Measurements from ENCODE around the gene MANBA.

Gene MANBA

DNA sequence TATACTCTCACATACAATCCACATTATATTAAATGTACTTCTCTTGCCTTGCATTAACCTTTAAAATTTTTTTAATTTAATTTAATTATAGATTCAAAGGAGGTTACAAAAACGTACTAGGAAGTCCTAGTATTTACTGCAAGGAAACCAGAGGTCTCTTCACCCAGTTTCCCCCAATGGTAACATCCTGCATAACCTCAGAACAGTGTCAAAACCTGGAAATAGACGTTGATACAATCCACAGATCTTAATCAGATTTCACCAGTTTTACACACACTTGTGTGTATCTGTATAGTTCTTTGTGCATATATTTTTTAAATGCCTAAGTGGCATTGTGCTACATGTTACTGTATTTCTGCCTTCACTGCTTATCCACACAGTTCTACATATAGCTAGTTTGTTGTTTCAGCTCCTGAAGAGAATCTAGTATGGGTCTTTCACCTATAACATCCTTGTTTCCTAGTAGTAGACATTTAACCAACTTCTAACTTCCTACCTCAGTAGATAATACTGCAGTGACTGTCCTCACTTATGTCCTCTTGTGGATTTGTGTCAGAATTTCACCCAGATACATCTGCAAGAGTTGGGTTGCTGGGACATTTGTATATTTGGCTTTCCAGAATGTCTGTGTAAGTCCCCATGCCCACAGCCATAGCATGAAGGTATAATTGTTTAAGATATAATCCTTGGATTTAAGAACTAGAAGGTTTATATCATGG lies 156.4 kb downstream of the MANBA start:
- Histone ChIP-seq H3K27ac (ENCODE audit: low read depth, low read length) (no peak overlapping the region), H3K4me1 (ENCODE audit: control insufficient read depth, insufficient read depth, low read length) (no peaks in the 10 kb centered on the region), H3K36me3 (ENCODE audit: control insufficient read depth, insufficient read depth, low read length) (no peaks in the 10 kb centered on the region), H3K9ac (ENCODE audit: low read length) (no peak overlapping the region), H3K27me3 (ENCODE audit: control insufficient read depth, insufficient read depth, low read length) (no peaks in the 10 kb centered on the region), H3K4me3 (ENCODE audit: low read depth, low read length) (no peak overlapping the region), H3K9me3 (ENCODE audit: control insufficient read depth, insufficient read depth, low read depth, low read length) (no peaks in the 10 kb centered on the region)

GRCh38 chr4:102601586-102602227 lies 159.1 kb downstream of the MANBA start:
- no peaks in the 10 kb centered on the region for H3K4me1 ChIP-seq (ENCODE audit: control insufficient read depth, insufficient read depth, low read length)
- H3K9me3 ChIP-seq (ENCODE audit: control insufficient read depth, insufficient read depth, low read depth, low read length): no peaks in the 10 kb centered on the region
- H3K9ac ChIP-seq (ENCODE audit: low read length): no peak overlapping the region
- peaks cover 2% of the 10 kb centered on the region; the same call in 1 of the 2 replicates for H3K36me3 ChIP-seq (ENCODE audit: control insufficient read depth, insufficient read depth, low read length)
- no peak overlapping the region for H3K4me3 ChIP-seq (ENCODE audit: low read depth, low read length)
- no peaks in the 10 kb centered on the region for H3K27me3 ChIP-seq (ENCODE audit: control insufficient read depth, insufficient read depth, low read length)
- H3K27ac ChIP-seq (ENCODE audit: low read depth, low read length): no peak overlapping the region

GRCh38 chr4:102600689-102601088 lies 160.1 kb downstream of the MANBA start:
- Histone ChIP-seq H3K9me3 (ENCODE audit: control insufficient read depth, insufficient read depth, low read depth, low read length) (no peaks in the 10 kb centered on the region), H3K4me1 (ENCODE audit: control insufficient read depth, insufficient read depth, low read length) (no peaks in the 10 kb centered on the region), H3K4me3 (ENCODE audit: low read depth, low read length) (no peak overlapping the region), H3K9ac (ENCODE audit: low read length) (no peak overlapping the region), H3K27me3 (ENCODE audit: control insufficient read depth, insufficient read depth, low read length) (no peaks in the 10 kb centered on the region), H3K27ac (ENCODE audit: low read depth, low read length) (no peak overlapping the region), H3K36me3 (ENCODE audit: control insufficient read depth, insufficient read depth, low read length) (peaks cover 2% of the 10 kb centered on the region; the same call in 1 of the 2 replicates)

DNA sequence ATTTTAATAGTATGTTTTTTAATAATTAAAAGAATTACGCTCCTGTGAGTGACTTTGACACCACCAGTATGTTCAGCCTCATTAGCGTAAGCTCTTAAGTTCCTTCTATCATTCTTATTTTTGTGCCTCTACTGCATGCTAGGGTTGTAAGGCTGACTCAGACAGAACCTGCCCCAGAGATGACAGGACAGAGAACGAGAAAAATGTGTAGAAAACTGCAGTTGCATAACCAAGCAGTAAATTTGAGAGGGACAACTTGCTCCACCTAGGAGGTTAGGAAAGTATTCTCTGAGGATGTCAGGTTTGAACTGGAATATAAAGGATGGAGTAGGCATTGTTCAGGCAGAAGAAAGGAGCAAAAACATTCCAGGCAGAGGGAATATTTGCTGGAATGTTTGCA lies 160.9 kb downstream of the MANBA start:
- Histone ChIP-seq H3K36me3 (ENCODE audit: control insufficient read depth, insufficient read depth, low read length) (peaks cover 2% of the 10 kb centered on the region; the same call in 1 of the 2 replicates), H3K9ac (ENCODE audit: low read length) (no peak overlapping the region), H3K27ac (ENCODE audit: low read depth, low read length) (no peak overlapping the region), H3K27me3 (ENCODE audit: control insufficient read depth, insufficient read depth, low read length) (no peaks in the 10 kb centered on the region), H3K4me1 (ENCODE audit: control insufficient read depth, insufficient read depth, low read length) (no peaks in the 10 kb centered on the region), H3K9me3 (ENCODE audit: control insufficient read depth, insufficient read depth, low read depth, low read length) (no peaks in the 10 kb centered on the region), H3K4me3 (ENCODE audit: low read depth, low read length) (no peak overlapping the region)

GRCh38 chr4:102599455-102599854 lies 161.3 kb downstream of the MANBA start:
- Histone ChIP-seq H3K36me3 (ENCODE audit: control insufficient read depth, insufficient read depth, low read length) (peaks cover 2% of the 10 kb centered on the region; the same call in 1 of the 2 replicates), H3K27ac (ENCODE audit: low read depth, low read length) (no peak overlapping the region), H3K9me3 (ENCODE audit: control insufficient read depth, insufficient read depth, low read depth, low read length) (no peaks in the 10 kb centered on the region)

DNA sequence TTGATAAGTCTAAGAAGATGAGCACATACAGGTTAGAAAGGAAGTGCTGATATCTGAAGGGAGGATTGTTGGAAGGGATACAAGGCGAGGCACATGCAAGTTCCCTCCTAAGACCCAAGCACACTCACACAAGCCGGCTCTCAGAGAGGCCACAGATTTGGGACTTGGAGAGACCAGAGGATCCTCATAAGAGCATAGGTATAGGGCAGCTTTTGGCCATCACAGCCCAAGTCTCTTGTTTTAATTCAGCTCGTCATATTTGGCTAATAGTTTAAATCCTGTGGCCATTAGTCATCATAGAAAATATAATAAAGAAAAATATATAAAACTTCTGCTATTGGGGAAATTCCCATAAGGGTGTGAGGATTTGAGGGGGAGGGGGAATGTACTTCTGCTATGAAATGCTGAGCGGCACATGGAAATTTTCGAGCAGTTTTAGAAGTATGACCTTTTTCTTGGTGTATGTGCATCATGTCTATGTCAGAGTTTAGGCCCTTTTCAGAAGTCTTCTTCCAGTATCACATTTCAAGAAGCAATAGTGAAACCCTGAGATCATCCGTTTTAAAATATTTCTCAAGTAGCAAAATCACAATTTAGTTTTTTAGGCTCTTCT lies 161.9 kb downstream of the MANBA start:
- H3K4me1 ChIP-seq (ENCODE audit: control insufficient read depth, insufficient read depth, low read length): no peaks in the 10 kb centered on the region
- H3K27me3 ChIP-seq (ENCODE audit: control insufficient read depth, insufficient read depth, low read length): no peaks in the 10 kb centered on the region
- no peak overlapping the region for H3K9ac ChIP-seq (ENCODE audit: low read length)
- H3K9me3 ChIP-seq (ENCODE audit: control insufficient read depth, insufficient read depth, low read depth, low read length): no peaks in the 10 kb centered on the region
- H3K4me3 ChIP-seq (ENCODE audit: low read depth, low read length): no peak overlapping the region
- no peak overlapping the region for H3K27ac ChIP-seq (ENCODE audit: low read depth, low read length)
- H3K36me3 ChIP-seq (ENCODE audit: control insufficient read depth, insufficient read depth, low read length): peaks cover 2% of the 10 kb centered on the region; the same call in 1 of the 2 replicates

More at GRCh38 chr4:102599455-102599854, 161.3 kb downstream of the MANBA start:
- no peaks in the 10 kb centered on the region for H3K4me1 ChIP-seq (ENCODE audit: control insufficient read depth, insufficient read depth, low read length)
- no peak overlapping the region for H3K4me3 ChIP-seq (ENCODE audit: low read depth, low read length)
- no peak overlapping the region for H3K9ac ChIP-seq (ENCODE audit: low read length)
- no peaks in the 10 kb centered on the region for H3K27me3 ChIP-seq (ENCODE audit: control insufficient read depth, insufficient read depth, low read length)

DNA sequence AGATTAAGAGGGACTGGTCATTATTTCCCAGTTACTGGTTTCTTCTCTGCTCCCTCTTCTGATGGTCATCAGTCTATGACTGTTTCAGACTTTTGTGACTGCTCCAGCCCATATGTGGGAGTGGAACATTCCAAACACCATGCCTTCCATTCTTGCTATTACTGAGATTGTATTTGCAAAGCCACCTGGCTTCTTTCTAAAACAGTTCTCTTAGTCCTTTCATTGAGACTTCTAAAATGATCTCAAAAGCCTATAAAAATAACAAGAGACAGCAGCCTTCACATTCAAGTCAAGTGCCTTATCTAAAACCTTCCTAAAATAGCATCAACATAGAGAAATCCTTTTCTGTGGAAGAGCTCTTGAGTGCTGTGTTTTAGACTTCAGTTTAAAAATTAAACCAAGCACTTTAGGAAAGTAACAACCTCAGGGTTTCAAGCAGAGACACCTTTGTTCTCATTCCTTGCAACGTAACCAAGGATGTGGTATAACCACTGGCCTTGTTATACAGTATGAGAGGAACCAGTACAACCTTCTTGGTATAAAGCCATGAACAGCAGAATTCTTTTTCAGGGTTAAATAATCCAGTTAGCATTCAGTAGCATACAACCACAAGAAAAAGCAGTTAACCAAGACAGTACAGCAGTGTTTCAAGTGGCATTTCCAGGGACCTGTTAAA lies 162.5 kb downstream of the MANBA start:
- H3K4me1 ChIP-seq (ENCODE audit: control insufficient read depth, insufficient read depth, low read length): no peaks in the 10 kb centered on the region
- H3K4me3 ChIP-seq (ENCODE audit: low read depth, low read length): no peak overlapping the region
- H3K27ac ChIP-seq (ENCODE audit: low read depth, low read length): no peak overlapping the region
- peaks cover 2% of the 10 kb centered on the region; the same call in 1 of the 2 replicates for H3K36me3 ChIP-seq (ENCODE audit: control insufficient read depth, insufficient read depth, low read length)
- H3K27me3 ChIP-seq (ENCODE audit: control insufficient read depth, insufficient read depth, low read length): no peaks in the 10 kb centered on the region
- H3K9ac ChIP-seq (ENCODE audit: low read length): no peak overlapping the region
- H3K9me3 ChIP-seq (ENCODE audit: control insufficient read depth, insufficient read depth, low read depth, low read length): no peaks in the 10 kb centered on the region

DNA sequence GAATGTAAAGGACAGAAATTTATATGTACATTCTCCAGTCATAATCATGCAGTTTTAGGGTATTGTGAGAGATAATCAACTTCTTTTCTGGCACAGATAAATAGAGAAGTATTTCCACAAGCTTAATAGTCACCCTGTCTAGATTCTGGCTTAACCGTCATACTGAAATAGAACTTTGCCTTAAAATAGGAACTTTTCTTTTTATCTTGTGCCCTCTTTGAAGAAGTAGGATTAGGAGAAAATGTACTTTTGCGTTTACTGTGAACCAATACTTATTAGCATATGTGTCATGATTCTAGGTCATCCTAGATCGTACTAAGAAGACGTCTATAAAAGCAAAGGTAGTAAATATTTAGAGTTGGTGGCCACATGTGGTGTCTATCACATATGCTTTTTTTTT lies 164.2 kb downstream of the MANBA start:
- Histone ChIP-seq H3K4me1 (ENCODE audit: control insufficient read depth, insufficient read depth, low read length) (no peaks in the 10 kb centered on the region), H3K4me3 (ENCODE audit: low read depth, low read length) (no peak overlapping the region), H3K9ac (ENCODE audit: low read length) (no peak overlapping the region), H3K27ac (ENCODE audit: low read depth, low read length) (no peak overlapping the region), H3K27me3 (ENCODE audit: control insufficient read depth, insufficient read depth, low read length) (no peaks in the 10 kb centered on the region), H3K36me3 (ENCODE audit: control insufficient read depth, insufficient read depth, low read length) (peaks cover 2% of the 10 kb centered on the region; the same call in 1 of the 2 replicates), H3K9me3 (ENCODE audit: control insufficient read depth, insufficient read depth, low read depth, low read length) (peaks cover 2% of the 10 kb centered on the region; the same call in 1 of the 2 replicates)

GRCh38 chr4:102594000-102594399 lies 166.8 kb downstream of the MANBA start:
- H3K4me1 ChIP-seq (ENCODE audit: control insufficient read depth, insufficient read depth, low read length): no peaks in the 10 kb centered on the region
- peaks cover 2% of the 10 kb centered on the region; the same call in 1 of the 2 replicates for H3K36me3 ChIP-seq (ENCODE audit: control insufficient read depth, insufficient read depth, low read length)

GRCh38 chr4:102593147-102593546 lies 167.6 kb downstream of the MANBA start:
- Histone ChIP-seq H3K9ac (ENCODE audit: low read length) (no peak overlapping the region), H3K4me3 (ENCODE audit: low read depth, low read length) (no peak overlapping the region), H3K9me3 (ENCODE audit: control insufficient read depth, insufficient read depth, low read depth, low read length) (peaks cover 8% of the 10 kb centered on the region; the same call in 1 of the 2 replicates), H3K27me3 (ENCODE audit: control insufficient read depth, insufficient read depth, low read length) (no peaks in the 10 kb centered on the region), H3K4me1 (ENCODE audit: control insufficient read depth, insufficient read depth, low read length) (no peaks in the 10 kb centered on the region), H3K36me3 (ENCODE audit: control insufficient read depth, insufficient read depth, low read length) (peaks cover 2% of the 10 kb centered on the region; the same call in 1 of the 2 replicates), H3K27ac (ENCODE audit: low read depth, low read length) (no peak overlapping the region)

More at GRCh38 chr4:102594000-102594399, 166.8 kb downstream of the MANBA start:
- Histone ChIP-seq H3K9me3 (ENCODE audit: control insufficient read depth, insufficient read depth, low read depth, low read length) (peaks cover 8% of the 10 kb centered on the region; the same call in 1 of the 2 replicates), H3K9ac (ENCODE audit: low read length) (no peak overlapping the region), H3K4me3 (ENCODE audit: low read depth, low read length) (no peak overlapping the region), H3K27ac (ENCODE audit: low read depth, low read length) (no peak overlapping the region), H3K27me3 (ENCODE audit: control insufficient read depth, insufficient read depth, low read length) (no peaks in the 10 kb centered on the region)

All from HUES6 (cell line).